K562 (cell line): ENCODE measurements around the gene CEL. TPM values are rescaled to one million over a fixed set of nuclear protein-coding genes. Genes with fewer than 3 reads are reported as not detected.

Source experiments
- ATAC-seq: fragments of 200-7000 bp; cut with Tn5 transposase; 3 replicates; pipeline ENCODE4 v1.9.1; 2020; ENCODE audit warnings: moderate library complexity
- BruUV-seq: library from RNA; stranded (reverse); fragments of 400-500 nt; replicated peaks from 2 replicates; lab custom pipeline; 2021; lab: Mats Ljungman, UMichigan
- CTCF ChIA-PET: fragments of 300-600 bp; formaldehyde crosslinking; extraction: SDS; loops from one replicate; lab custom pipeline; 2021; ENCODE audit warnings: low intra/inter-chr PET ratio; lab: Yijun Ruan, JAX
- POLR2A ChIA-PET: fragments of 300-600, 350-650 bp; sonication (Branson Sonifier 250); formaldehyde crosslinking; extraction: SDS; loops from one replicate; lab custom pipeline; 2021; ENCODE audit warnings: antibody characterized with exemption, inconsistent platforms; lab: Yijun Ruan, JAX
- DNase-seq, 4 experiments: peaks; one replicate each; pipeline versions ENCODE4 v3.0.0 to v3.0.0-alpha.2; 2011 to 2018; ENCODE audit warnings: low spot score in 3 of 4, mixed read lengths in 3 of 4; ENCODE audit errors: extremely low read depth in 1 of 4
- FAIRE-seq: peaks from 2 replicates; lab custom pipeline; 2011; peaks lifted over from hg19 to GRCh38; lab: Jason Lieb, UNC
- H2AFZ ChIP-seq: 2 replicates; pipeline ENCODE4 v1.6.0; 2011; ENCODE audit warnings: low read depth, low read length, control low read depth, inconsistent platforms
- H3K27ac ChIP-seq: fragments of 200-600 bp; 3 replicates; pipeline ENCODE4 v1.8.0; 2011; ENCODE audit warnings: low read depth, mild to moderate bottlenecking, control low read depth, inconsistent platforms, low read length, moderate library complexity, mixed read lengths; ENCODE audit errors: extremely low read depth
- H3K27me3 ChIP-seq, 2 experiments: fragments of 300-600 bp in 1 of 2; 2 replicates in 1 of 2; 3 replicates in 1 of 2; pipeline versions ENCODE4 v1.6.0 to v1.8.0; 2011; ENCODE audit warnings: inconsistent platforms in 2 of 2, low read length in 2 of 2, mild to moderate bottlenecking in 1 of 2, mixed read lengths in 1 of 2, moderate library complexity in 1 of 2; ENCODE audit not compliant: control insufficient read depth in 2 of 2, insufficient read depth in 2 of 2
- H3K36me3 ChIP-seq: fragments of 300-600 bp; 3 replicates; pipeline ENCODE4 v1.8.0; 2011; ENCODE audit warnings: mild to moderate bottlenecking, low read length, inconsistent platforms; ENCODE audit not compliant: control insufficient read depth, insufficient read depth
- H3K4me1 ChIP-seq, 2 experiments: fragments of 200-600 bp in 1 of 2; replicated peaks in 1 of 2; 2 replicates in 1 of 2; 3 replicates in 1 of 2; pipeline versions ENCODE4 v1.5.1 to v1.8.0; 2011; ENCODE audit warnings: inconsistent platforms in 2 of 2, low read length in 2 of 2, mild to moderate bottlenecking in 1 of 2, mixed read lengths in 1 of 2, moderate library complexity in 1 of 2; ENCODE audit not compliant: control insufficient read depth in 2 of 2, insufficient read depth in 2 of 2
- H3K4me2 ChIP-seq: 2 replicates; pipeline ENCODE4 v1.6.1; 2011; ENCODE audit warnings: low read length, control low read depth, inconsistent platforms, mixed read lengths; ENCODE audit not compliant: insufficient read depth
- H3K4me3 ChIP-seq: fragments of 200-600 bp; sonication (generic), shearing (Covaris generic); 2 replicates; pipeline ENCODE4 v1.5.1; 2016; ENCODE audit warnings: control low read depth, inconsistent platforms
- H3K79me2 ChIP-seq: fragments of 200-600 bp; 3 replicates; pipeline ENCODE4 v1.8.0; 2011; ENCODE audit warnings: low read length, inconsistent platforms; ENCODE audit not compliant: control insufficient read depth, insufficient read depth
- H3K9ac ChIP-seq, 2 experiments: 2 replicates each; pipeline versions ENCODE4 v1.6.0 to v1.6.1; 2011; ENCODE audit warnings: low read depth in 2 of 2, low read length in 2 of 2, control low read depth in 1 of 2, inconsistent platforms in 1 of 2, mild to moderate bottlenecking in 1 of 2, mixed read lengths in 1 of 2; ENCODE audit not compliant: insufficient read depth in 1 of 2
- H3K9me1 ChIP-seq: one replicate; pipeline ENCODE4 v1.6.0; 2011; ENCODE audit warnings: inconsistent platforms, mild to moderate bottlenecking, low read length, moderate library complexity; ENCODE audit not compliant: control insufficient read depth, insufficient read depth
- H3K9me3 ChIP-seq: replicated peaks from 2 replicates; pipeline ENCODE4 v1.5.1; 2011; ENCODE audit warnings: low read depth, low read length, inconsistent platforms; ENCODE audit not compliant: control insufficient read depth, insufficient read depth
- H4K20me1 ChIP-seq: replicated peaks from 2 replicates; pipeline ENCODE4 v1.6.1; 2011; ENCODE audit warnings: low read length, inconsistent platforms, mixed read lengths; ENCODE audit not compliant: control insufficient read depth, insufficient read depth
- ARID1B ChIP-seq: fragments of 450-650 bp; IDR thresholded peaks from 2 replicates; pipeline ENCODE4 v1.6.1; 2016; ENCODE audit warnings: antibody characterized with exemption, mild to moderate bottlenecking, inconsistent platforms
- CAMTA2 ChIP-seq: fragments of 250-450 bp; sonication (Bioruptor Pico); conservative IDR thresholded peaks from 2 replicates; pipeline ENCODE4 v1.5.1; 2022
- GABPB2 ChIP-seq: fragments of 250-450 bp; sonication (Bioruptor Pico); conservative IDR thresholded peaks from 2 replicates; pipeline ENCODE4 v1.5.1; 2021; ENCODE audit warnings: mild to moderate bottlenecking
- GMEB1 ChIP-seq: fragments of 250-450 bp; sonication (Bioruptor Pico); IDR thresholded peaks from 2 replicates; pipeline ENCODE4 v1.4.0; 2020; ENCODE audit warnings: mild to moderate bottlenecking
- HNRNPH1 ChIP-seq: fragments of 200-400 bp; formaldehyde crosslinking; optimal IDR thresholded peaks from 2 replicates; pipeline ENCODE3; 2017; ENCODE audit warnings: low read depth, mild to moderate bottlenecking, low read length, moderate library complexity
- ILK ChIP-seq: fragments of 450-650 bp; IDR thresholded peaks from 2 replicates; pipeline ENCODE4 v1.6.1; 2016; ENCODE audit warnings: missing genetic modification characterization, low read depth, mild to moderate bottlenecking, missing compliant biosample characterization, moderate library complexity, borderline replicate concordance
- KLF1 ChIP-seq: fragments of 450-650 bp; IDR thresholded peaks from 2 replicates; pipeline ENCODE4 v1.6.1; 2016; ENCODE audit warnings: missing genetic modification characterization, missing compliant biosample characterization
- NFATC3 ChIP-seq: fragments of 450-650 bp; IDR thresholded peaks from 2 replicates; pipeline ENCODE4 v1.6.1; 2017; ENCODE audit warnings: mild to moderate bottlenecking
- SETDB1 ChIP-seq: IDR thresholded peaks from one replicate; pipeline ENCODE4 v1.6.1; 2012; ENCODE audit warnings: low read length, control low read depth, inconsistent platforms
- TOE1 ChIP-seq, 2 experiments: fragments of 450-650 bp in 1 of 2; sonication (generic) in 1 of 2; formaldehyde crosslinking in 1 of 2; IDR thresholded peaks; 2 replicates each; pipeline versions ENCODE4 v1.7.1 to v1.8.0; 2016 to 2022; ENCODE audit warnings: borderline replicate concordance in 2 of 2, mild to moderate bottlenecking in 2 of 2, antibody characterized with exemption in 1 of 2, inconsistent platforms in 1 of 2, low read depth in 1 of 2, missing genetic modification reagents in 1 of 2, moderate library complexity in 1 of 2
- XRCC4 ChIP-seq: IDR thresholded peaks from one replicate; pipeline ENCODE4 v1.6.1; 2011; ENCODE audit not compliant: insufficient read depth, insufficient read length; ENCODE audit errors: extremely low read depth
- ZBTB33 ChIP-seq: sonication (generic); formaldehyde crosslinking; IDR thresholded peaks from 2 replicates; pipeline ENCODE4 v1.8.1; 2023; ENCODE audit warnings: mild to moderate bottlenecking, missing genetic modification reagents
- ZBTB34 ChIP-seq: fragments of 250-450 bp; sonication (Bioruptor Pico); IDR thresholded peaks from 2 replicates; pipeline ENCODE4 v1.8.0; 2021; ENCODE audit warnings: mild to moderate bottlenecking, moderate library complexity
- ZNF589 ChIP-seq: fragments of 200-800 bp; sonication (Bioruptor generic); IDR thresholded peaks from 2 replicates; pipeline ENCODE4 v1.6.1; 2016; ENCODE audit warnings: low read depth, missing genetic modification characterization, missing compliant biosample characterization
- WGBS: fragments of 100-300 bp; shearing (Covaris generic); methylation state at CpG from one replicate; pipeline ENCODE4 v1.1.6; 2016; ENCODE audit warnings: low coverage, mixed read lengths; ENCODE audit not compliant: insufficient coverage; ENCODE audit errors: missing lambda C conversion rate; 5-methylcytosine and 5-hydroxymethylcytosine counted together
- in situ Hi-C: fragments of 300-500 bp; cut with MboI; formaldehyde crosslinking; loops from 4 replicates; pipeline ENCODE4 v1.15.0; 2018; ENCODE audit warnings: inconsistent platforms, mixed read lengths
- intact Hi-C: fragments of 100-400 bp; cut with micrococcal nuclease; formaldehyde crosslinking; loops from 2 replicates; pipeline ENCODE4 v1.14.2; 2022
- polyA plus RNA-seq, 8 experiments: library from polyadenylated mRNA; depleted of rRNA in 4 of 8; stranded (reverse) in 5 of 8; unstranded in 3 of 8; fragments of >200 nt; fragmentation: Nextera tagmentation in 2 of 8; fragmentation: Illumina TruSeq in 1 of 8; extraction: Ambion mirVana in 2 of 8; extraction: Trizol in 1 of 8; gene quantifications; 2 replicates each; pipeline versions ENCODE4 v1.2.1 to v1.2.3, GENCODE V29; 2011 to 2014; ENCODE audit warnings: inconsistent platforms in 1 of 8, missing spikeins in 1 of 8
- total RNA-seq, 7 experiments: library from RNA; depleted of rRNA in 6 of 7; stranded (reverse); fragments of >200 nt in 6 of 7; fragmentation: Illumina TruSeq in 2 of 7; extraction: Trizol in 2 of 7; gene quantifications; 2 replicates each; pipeline versions ENCODE4 v1.2.1 to v1.2.3, GENCODE V29; 2011 to 2021; ENCODE audit warnings: low replicate concordance in 1 of 7

CEL gene
- total and polyA plus RNA-seq, 9 of the 15 experiments (the other 6 are each of a cell fraction or from before 2014, with no cell fraction given), result 0.09 to 3.0 (median 0.51) TPM; not detected in 2

GRCh38 chr9:133075925-133076630, 14.3 kb downstream of the CEL start:
- H3K27me3 ChIP-seq, result peaks cover 23 to 35% of the 10 kb centered on the region in 2 experiments
- no peak overlapping the region for H3K9ac ChIP-seq
- no peak for TF ChIP-seq KLF1
- no peak for TF ChIP-seq ILK
- TF ChIP-seq NFATC3, result no peak
- no peak for TF ChIP-seq CAMTA2 (CRISPR knock-in tag)
- TF ChIP-seq ZNF589 (CRISPR knock-in tag), result no peak
- no peak for TF ChIP-seq ARID1B
- no peak for TF ChIP-seq GABPB2 (CRISPR knock-in tag)
- TF ChIP-seq GMEB1 (CRISPR knock-in tag), result no peak
- no peak for TF ChIP-seq TOE1 (IDR thresholded peaks at IDR 0.05; ENCODE audit: borderline replicate concordance)
- TF ChIP-seq TOE1 (CRISPR knock-in tag; IDR thresholded peaks at IDR 0.05; ENCODE audit: borderline replicate concordance, low read depth), result no peak
- no peak for TF ChIP-seq HNRNPH1
- TF ChIP-seq SETDB1, result no peak
- no peak for TF ChIP-seq ZBTB34 (CRISPR knock-in tag)
- TF ChIP-seq XRCC4, result no peak
- no peak for TF ChIP-seq ZBTB33 (CRISPR knock-in tag)
- H3K27ac ChIP-seq, result no peak overlapping the region
- ChIA-PET POLR2A (interaction anchor here (1.0 to 1.5 kb wide), 3 partner anchors 9 to 141 kb away, joined by 3 to 4 read pairs (median 3); no protein-coding TSS in a partner anchor), CTCF (no interaction called here)
- in situ Hi-C loops, result no loop called here
- H3K36me3 ChIP-seq, result no peaks in the 10 kb centered on the region
- no peak overlapping the region for H2AFZ ChIP-seq
- 15% methylated on average over 4 of the region's 4 CpGs for WGBS
- no TSS peak for BruUV-seq
- no peak overlapping the region for H3K4me3 ChIP-seq
- intact Hi-C loops, result no loop called here
- no peaks in the 10 kb centered on the region for H4K20me1 ChIP-seq
- no peaks in the 10 kb centered on the region for H3K9me3 ChIP-seq
- no peaks in the 10 kb centered on the region; a peak in 1 of 5 replicates for H3K4me1 ChIP-seq
- ATAC-seq, result no peak
- no peak for DNase-seq
- peaks cover 4% of the 10 kb centered on the region for H3K9me1 ChIP-seq
- FAIRE-seq, result no peak
- H3K4me2 ChIP-seq, result no peak overlapping the region
- H3K79me2 ChIP-seq, result no peaks in the 10 kb centered on the region
